ENCODE data around the gene TSPAN31.

The TSPAN31 gene

DNA sequence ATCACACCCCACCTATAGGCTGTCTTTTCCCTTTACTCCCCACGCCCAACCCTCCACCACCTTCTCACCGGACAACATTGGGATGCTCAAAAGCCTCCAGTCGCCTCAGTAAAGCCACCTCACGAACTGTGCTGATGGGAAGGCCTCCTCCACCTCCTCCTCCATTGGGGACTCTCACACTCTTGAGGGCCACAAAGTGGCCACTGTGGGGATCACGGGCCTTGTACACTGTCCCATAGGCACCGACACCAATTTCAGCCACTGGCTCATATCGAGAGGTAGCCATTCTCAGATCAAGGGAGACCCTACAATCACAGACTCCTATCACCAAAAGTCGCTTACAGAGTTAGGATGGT lies 6.6 kb downstream of the TSPAN31 start:
- Histone ChIP-seq H3K9me3 (ENCODE audit: control insufficient read depth, insufficient read depth, low read depth, low read length) (no peaks in the 10 kb centered on the region), H3K27ac (ENCODE audit: extremely low read depth, low read depth, low read length) (peak overlapping the region; percentile 84), H3K4me1 (ENCODE audit: control insufficient read depth, insufficient read depth, low read length) (peaks cover 16% of the 10 kb centered on the region), H3K36me3 (ENCODE audit: control insufficient read depth in 2 of 2, insufficient read depth in 1 of 2, low read length in 2 of 2) (peaks cover 17 to 50% of the 10 kb centered on the region in 2 experiments), H3K4me3 (ENCODE audit: low read depth, low read length) (peak overlapping the region; percentile 83)
- TF ChIP-seq ZNF747 (tag by site-specific recombination; IDR thresholded peaks at IDR 0.05) (no peak), ZNF146 (tag by site-specific recombination; IDR thresholded peaks at IDR 0.05) (no peak), ZNF23 (tag by site-specific recombination; IDR thresholded peaks at IDR 0.05; ENCODE audit: borderline replicate concordance) (no peak), BCL11A (tag by site-specific recombination; IDR thresholded peaks at IDR 0.05; ENCODE audit: low read depth) (no peak)
- TF ChIP-seq, protein P1, sequence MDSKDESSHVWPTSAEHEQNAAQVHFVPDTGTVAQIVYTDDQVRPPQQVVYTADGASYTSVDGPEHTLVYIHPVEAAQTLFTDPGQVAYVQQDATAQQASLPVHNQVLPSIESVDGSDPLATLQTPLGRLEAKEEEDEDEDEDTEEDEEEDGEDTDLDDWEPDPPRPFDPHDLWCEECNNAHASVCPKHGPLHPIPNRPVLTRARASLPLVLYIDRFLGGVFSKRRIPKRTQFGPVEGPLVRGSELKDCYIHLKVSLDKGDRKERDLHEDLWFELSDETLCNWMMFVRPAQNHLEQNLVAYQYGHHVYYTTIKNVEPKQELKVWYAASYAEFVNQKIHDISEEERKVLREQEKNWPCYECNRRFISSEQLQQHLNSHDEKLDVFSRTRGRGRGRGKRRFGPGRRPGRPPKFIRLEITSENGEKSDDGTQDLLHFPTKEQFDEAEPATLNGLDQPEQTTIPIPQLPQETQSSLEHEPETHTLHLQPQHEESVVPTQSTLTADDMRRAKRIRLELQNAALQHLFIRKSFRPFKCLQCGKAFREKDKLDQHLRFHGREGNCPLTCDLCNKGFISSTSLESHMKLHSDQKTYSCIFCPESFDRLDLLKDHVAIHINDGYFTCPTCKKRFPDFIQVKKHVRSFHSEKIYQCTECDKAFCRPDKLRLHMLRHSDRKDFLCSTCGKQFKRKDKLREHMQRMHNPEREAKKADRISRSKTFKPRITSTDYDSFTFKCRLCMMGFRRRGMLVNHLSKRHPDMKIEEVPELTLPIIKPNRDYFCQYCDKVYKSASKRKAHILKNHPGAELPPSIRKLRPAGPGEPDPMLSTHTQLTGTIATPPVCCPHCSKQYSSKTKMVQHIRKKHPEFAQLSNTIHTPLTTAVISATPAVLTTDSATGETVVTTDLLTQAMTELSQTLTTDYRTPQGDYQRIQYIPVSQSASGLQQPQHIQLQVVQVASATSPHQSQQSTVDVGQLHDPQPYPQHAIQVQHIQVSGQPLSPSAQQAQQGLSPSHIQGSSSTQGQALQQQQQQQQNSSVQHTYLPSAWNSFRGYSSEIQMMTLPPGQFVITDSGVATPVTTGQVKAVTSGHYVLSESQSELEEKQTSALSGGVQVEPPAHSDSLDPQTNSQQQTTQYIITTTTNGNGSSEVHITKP (tag by site-specific recombination; IDR thresholded peaks at IDR 0.05): 0 out of 2 replicates have a peak, but pooled peaks have one; percentile 26
- TF ChIP-seq, protein P2, sequence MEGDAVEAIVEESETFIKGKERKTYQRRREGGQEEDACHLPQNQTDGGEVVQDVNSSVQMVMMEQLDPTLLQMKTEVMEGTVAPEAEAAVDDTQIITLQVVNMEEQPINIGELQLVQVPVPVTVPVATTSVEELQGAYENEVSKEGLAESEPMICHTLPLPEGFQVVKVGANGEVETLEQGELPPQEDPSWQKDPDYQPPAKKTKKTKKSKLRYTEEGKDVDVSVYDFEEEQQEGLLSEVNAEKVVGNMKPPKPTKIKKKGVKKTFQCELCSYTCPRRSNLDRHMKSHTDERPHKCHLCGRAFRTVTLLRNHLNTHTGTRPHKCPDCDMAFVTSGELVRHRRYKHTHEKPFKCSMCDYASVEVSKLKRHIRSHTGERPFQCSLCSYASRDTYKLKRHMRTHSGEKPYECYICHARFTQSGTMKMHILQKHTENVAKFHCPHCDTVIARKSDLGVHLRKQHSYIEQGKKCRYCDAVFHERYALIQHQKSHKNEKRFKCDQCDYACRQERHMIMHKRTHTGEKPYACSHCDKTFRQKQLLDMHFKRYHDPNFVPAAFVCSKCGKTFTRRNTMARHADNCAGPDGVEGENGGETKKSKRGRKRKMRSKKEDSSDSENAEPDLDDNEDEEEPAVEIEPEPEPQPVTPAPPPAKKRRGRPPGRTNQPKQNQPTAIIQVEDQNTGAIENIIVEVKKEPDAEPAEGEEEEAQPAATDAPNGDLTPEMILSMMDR (tag by site-specific recombination; IDR thresholded peaks at IDR 0.05): peak; percentile 4; the same call in 1 of the 2 replicates
- TF ChIP-seq, protein P3, sequence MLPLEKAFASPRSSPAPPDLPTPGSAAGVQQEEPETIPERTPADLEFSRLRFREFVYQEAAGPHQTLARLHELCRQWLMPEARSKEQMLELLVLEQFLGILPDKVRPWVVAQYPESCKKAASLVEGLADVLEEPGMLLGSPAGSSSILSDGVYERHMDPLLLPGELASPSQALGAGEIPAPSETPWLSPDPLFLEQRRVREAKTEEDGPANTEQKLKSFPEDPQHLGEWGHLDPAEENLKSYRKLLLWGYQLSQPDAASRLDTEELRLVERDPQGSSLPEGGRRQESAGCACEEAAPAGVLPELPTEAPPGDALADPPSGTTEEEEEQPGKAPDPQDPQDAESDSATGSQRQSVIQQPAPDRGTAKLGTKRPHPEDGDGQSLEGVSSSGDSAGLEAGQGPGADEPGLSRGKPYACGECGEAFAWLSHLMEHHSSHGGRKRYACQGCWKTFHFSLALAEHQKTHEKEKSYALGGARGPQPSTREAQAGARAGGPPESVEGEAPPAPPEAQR (tag by site-specific recombination; IDR thresholded peaks at IDR 0.05): no peak
- POLR2A ChIA-PET: interaction anchor here (0.7 to 1.2 kb wide), 4 partner anchors 15 to 293 kb away, joined by 3 to 4 read pairs (median 4); partner anchors contain the start of genes DDIT3 and TSFM
- CTCF ChIA-PET: interaction anchor here (0.6 to 1.8 kb wide), 2 partner anchors 15 to 25 kb away, joined by 3 to 6 read pairs; no protein-coding TSS in a partner anchor

- Histone ChIP-seq H3K36me3 (ENCODE audit: control insufficient read depth in 2 of 2, insufficient read depth in 1 of 2, low read length in 2 of 2) (peaks cover 17 to 48% of the 10 kb centered on the region in 2 experiments), H3K27ac (ENCODE audit: extremely low read depth, low read depth, low read length) (peak within 1 kb of the TSS; percentile 84), H3K4me1 (ENCODE audit: control insufficient read depth, insufficient read depth, low read length) (peaks cover 16% of the 10 kb centered on the region), H3K4me3 (ENCODE audit: low read depth, low read length) (peak within 1 kb of the TSS; percentile 83), H3K9me3 (ENCODE audit: control insufficient read depth, insufficient read depth, low read depth, low read length) (no peaks in the 10 kb centered on the region)
- POLR2A ChIA-PET: interaction anchor here (0.7 to 1.2 kb wide), 7 partner anchors 14 to 293 kb away, joined by 3 to 6 read pairs (median 3); partner anchors contain the start of genes DDIT3, EEF1AKMT3, METTL1 and TSFM
- CTCF ChIA-PET: interaction anchor here (0.6 to 0.7 kb wide), 2 partner anchors 9 to 15 kb away, joined by 3 to 5 read pairs; no protein-coding TSS in a partner anchor
- no peak for TF ChIP-seq ZNF302 (tag by site-specific recombination; IDR thresholded peaks at IDR 0.05; ENCODE audit: low read depth)
- no peak for TF ChIP-seq RBAK (tag by site-specific recombination; IDR thresholded peaks at IDR 0.05)
- TF ChIP-seq ZNF549 (tag by site-specific recombination; IDR thresholded peaks at IDR 0.05): no peak
- no peak for TF ChIP-seq ZNF544 (tag by site-specific recombination; IDR thresholded peaks at IDR 0.05)
- no peak for TF ChIP-seq ZNF658 (tag by site-specific recombination; IDR thresholded peaks at IDR 0.05)
- TF ChIP-seq BCL11A (tag by site-specific recombination; IDR thresholded peaks at IDR 0.05; ENCODE audit: low read depth): 0 out of 2 replicates have a peak, but pooled peaks have one; percentile 23
- TF ChIP-seq, protein P4, sequence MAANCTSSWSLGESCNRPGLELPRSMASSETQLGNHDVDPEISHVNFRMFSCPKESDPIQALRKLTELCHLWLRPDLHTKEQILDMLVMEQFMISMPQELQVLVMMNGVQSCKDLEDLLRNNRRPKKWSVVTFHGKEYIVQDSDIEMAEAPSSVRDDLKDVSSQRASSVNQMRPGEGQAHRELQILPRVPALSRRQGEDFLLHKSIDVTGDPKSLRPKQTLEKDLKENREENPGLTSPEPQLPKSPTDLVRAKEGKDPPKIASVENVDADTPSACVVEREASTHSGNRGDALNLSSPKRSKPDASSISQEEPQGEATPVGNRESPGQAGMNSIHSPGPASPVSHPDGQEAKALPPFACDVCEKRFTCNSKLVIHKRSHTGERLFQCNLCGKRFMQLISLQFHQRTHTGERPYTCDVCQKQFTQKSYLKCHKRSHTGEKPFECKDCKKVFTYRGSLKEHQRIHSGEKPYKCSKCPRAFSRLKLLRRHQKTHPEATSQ (tag by site-specific recombination; IDR thresholded peaks at IDR 0.05): no peak
- TF ChIP-seq ZNF580 (tag by site-specific recombination; IDR thresholded peaks at IDR 0.05): peak; percentile 91
- TF ChIP-seq GLI2 (tag by site-specific recombination; IDR thresholded peaks at IDR 0.05; ENCODE audit: borderline replicate concordance, low read depth): no peak
- no peak for TF ChIP-seq ZNF777 (tag by site-specific recombination; IDR thresholded peaks at IDR 0.05; ENCODE audit: borderline replicate concordance)
- peak; percentile 92 for TF ChIP-seq ZXDB (tag by site-specific recombination; IDR thresholded peaks at IDR 0.05)
- TF ChIP-seq EGR2 (tag by site-specific recombination; IDR thresholded peaks at IDR 0.05; ENCODE audit: low read depth): peak; percentile 94
- TF ChIP-seq ZNF174 (tag by site-specific recombination; IDR thresholded peaks at IDR 0.05): no peak
- TF ChIP-seq ZNF692 (tag by site-specific recombination; IDR thresholded peaks at IDR 0.05): peak; percentile 86
- TF ChIP-seq ZIC2 (tag by site-specific recombination; IDR thresholded peaks at IDR 0.05): peak; percentile 50; the same call in 1 of the 2 replicates
- TF ChIP-seq ZNF214 (tag by site-specific recombination; IDR thresholded peaks at IDR 0.05; ENCODE audit: borderline replicate concordance): no peak
Observed at GRCh38 chr12:57751788-57752667, 7.2 kb downstream of the TSPAN31 start, which contains the start of gene CDK4. Gene CDK4 (minus strand): TSS chr12:57752310. CDS start chr12:57751717, 593 bp downstream.
